K562 (cell line): ENCODE results near the gene CTBP2. TPM values are rescaled to one million over a fixed set of nuclear protein-coding genes. Genes with fewer than 3 reads are reported as not detected.

Source experiments
- ATAC-seq: fragments of 200-7000 bp; cut with Tn5 transposase; 3 replicates; pipeline ENCODE4 v1.9.1; 2020; ENCODE audit warnings: moderate library complexity
- BruUV-seq: library from RNA; stranded (reverse); fragments of 400-500 nt; replicated peaks from 2 replicates; lab custom pipeline; 2021; lab: Mats Ljungman, UMichigan
- CTCF ChIA-PET: fragments of 300-600 bp; formaldehyde crosslinking; extraction: SDS; loops from one replicate; lab custom pipeline; 2021; ENCODE audit warnings: low intra/inter-chr PET ratio; lab: Yijun Ruan, JAX
- POLR2A ChIA-PET: fragments of 300-600, 350-650 bp; sonication (Branson Sonifier 250); formaldehyde crosslinking; extraction: SDS; loops from one replicate; lab custom pipeline; 2021; ENCODE audit warnings: antibody characterized with exemption, inconsistent platforms; lab: Yijun Ruan, JAX
- DNase-seq, 4 experiments: peaks; one replicate each; pipeline versions ENCODE4 v3.0.0 to v3.0.0-alpha.2; 2011 to 2018; ENCODE audit warnings: low spot score in 3 of 4, mixed read lengths in 3 of 4; ENCODE audit errors: extremely low read depth in 1 of 4
- FAIRE-seq: peaks from 2 replicates; lab custom pipeline; 2011; peaks lifted over from hg19 to GRCh38; lab: Jason Lieb, UNC
- H2AFZ ChIP-seq: 2 replicates; pipeline ENCODE4 v1.6.0; 2011; ENCODE audit warnings: low read depth, low read length, control low read depth, inconsistent platforms
- H3K27ac ChIP-seq: fragments of 200-600 bp; 3 replicates; pipeline ENCODE4 v1.8.0; 2011; ENCODE audit warnings: low read depth, mild to moderate bottlenecking, control low read depth, inconsistent platforms, low read length, moderate library complexity, mixed read lengths; ENCODE audit errors: extremely low read depth
- H3K27me3 ChIP-seq, 2 experiments: fragments of 300-600 bp in 1 of 2; 2 replicates in 1 of 2; 3 replicates in 1 of 2; pipeline versions ENCODE4 v1.6.0 to v1.8.0; 2011; ENCODE audit warnings: inconsistent platforms in 2 of 2, low read length in 2 of 2, mild to moderate bottlenecking in 1 of 2, mixed read lengths in 1 of 2, moderate library complexity in 1 of 2; ENCODE audit not compliant: control insufficient read depth in 2 of 2, insufficient read depth in 2 of 2
- H3K36me3 ChIP-seq: fragments of 300-600 bp; 3 replicates; pipeline ENCODE4 v1.8.0; 2011; ENCODE audit warnings: mild to moderate bottlenecking, low read length, inconsistent platforms; ENCODE audit not compliant: control insufficient read depth, insufficient read depth
- H3K4me1 ChIP-seq, 2 experiments: fragments of 200-600 bp in 1 of 2; replicated peaks in 1 of 2; 2 replicates in 1 of 2; 3 replicates in 1 of 2; pipeline versions ENCODE4 v1.5.1 to v1.8.0; 2011; ENCODE audit warnings: inconsistent platforms in 2 of 2, low read length in 2 of 2, mild to moderate bottlenecking in 1 of 2, mixed read lengths in 1 of 2, moderate library complexity in 1 of 2; ENCODE audit not compliant: control insufficient read depth in 2 of 2, insufficient read depth in 2 of 2
- H3K4me2 ChIP-seq: 2 replicates; pipeline ENCODE4 v1.6.1; 2011; ENCODE audit warnings: low read length, control low read depth, inconsistent platforms, mixed read lengths; ENCODE audit not compliant: insufficient read depth
- H3K4me3 ChIP-seq: fragments of 200-600 bp; sonication (generic), shearing (Covaris generic); 2 replicates; pipeline ENCODE4 v1.5.1; 2016; ENCODE audit warnings: control low read depth, inconsistent platforms
- H3K79me2 ChIP-seq: fragments of 200-600 bp; 3 replicates; pipeline ENCODE4 v1.8.0; 2011; ENCODE audit warnings: low read length, inconsistent platforms; ENCODE audit not compliant: control insufficient read depth, insufficient read depth
- H3K9ac ChIP-seq, 2 experiments: 2 replicates each; pipeline versions ENCODE4 v1.6.0 to v1.6.1; 2011; ENCODE audit warnings: low read depth in 2 of 2, low read length in 2 of 2, control low read depth in 1 of 2, inconsistent platforms in 1 of 2, mild to moderate bottlenecking in 1 of 2, mixed read lengths in 1 of 2; ENCODE audit not compliant: insufficient read depth in 1 of 2
- H3K9me1 ChIP-seq: one replicate; pipeline ENCODE4 v1.6.0; 2011; ENCODE audit warnings: inconsistent platforms, mild to moderate bottlenecking, low read length, moderate library complexity; ENCODE audit not compliant: control insufficient read depth, insufficient read depth
- H3K9me3 ChIP-seq: replicated peaks from 2 replicates; pipeline ENCODE4 v1.5.1; 2011; ENCODE audit warnings: low read depth, low read length, inconsistent platforms; ENCODE audit not compliant: control insufficient read depth, insufficient read depth
- H4K20me1 ChIP-seq: replicated peaks from 2 replicates; pipeline ENCODE4 v1.6.1; 2011; ENCODE audit warnings: low read length, inconsistent platforms, mixed read lengths; ENCODE audit not compliant: control insufficient read depth, insufficient read depth
- ARID1B ChIP-seq: fragments of 450-650 bp; IDR thresholded peaks from 2 replicates; pipeline ENCODE4 v1.6.1; 2016; ENCODE audit warnings: antibody characterized with exemption, mild to moderate bottlenecking, inconsistent platforms
- ATF6 ChIP-seq: sonication (generic); formaldehyde crosslinking; IDR thresholded peaks from 2 replicates; pipeline ENCODE4 v1.4.0; 2020; ENCODE audit warnings: mild to moderate bottlenecking, missing genetic modification reagents
- BRD4 ChIP-seq: fragments of 200-600 bp; sonication (generic); IDR thresholded peaks from 2 replicates; pipeline ENCODE4 v1.6.1; 2017; ENCODE audit warnings: inconsistent platforms
- CHD2 ChIP-seq: IDR thresholded peaks from 2 replicates; pipeline ENCODE4 v1.6.1; 2011; ENCODE audit warnings: low read depth, low read length
- DPF2 ChIP-seq: fragments of 450-650 bp; IDR thresholded peaks from 2 replicates; pipeline ENCODE4 v1.6.1; 2016
- FOXM1 ChIP-seq, 2 experiments: fragments of 450-650 bp in 1 of 2; sonication (generic) in 1 of 2; formaldehyde crosslinking in 1 of 2; IDR thresholded peaks; 2 replicates each; pipeline versions ENCODE4 v1.6.1 to v1.9.0; 2017 to 2022; ENCODE audit warnings: low read depth in 2 of 2, mild to moderate bottlenecking in 2 of 2, missing genetic modification reagents in 1 of 2, moderate library complexity in 1 of 2
- GATAD2A ChIP-seq: fragments of 450-650 bp; IDR thresholded peaks from 2 replicates; pipeline ENCODE4 v1.6.1; 2017
- HDAC8 ChIP-seq: fragments of 450-650 bp; IDR thresholded peaks from 2 replicates; pipeline ENCODE4 v1.6.1; 2016; ENCODE audit warnings: mild to moderate bottlenecking, missing genetic modification characterization, moderate library complexity, missing compliant biosample characterization
- KLF16 ChIP-seq: IDR thresholded peaks from 2 replicates; pipeline ENCODE4 v1.6.1; 2016; ENCODE audit warnings: antibody characterized with exemption
- L3MBTL2 ChIP-seq: fragments of 450-650 bp; IDR thresholded peaks from 2 replicates; pipeline ENCODE4 v1.6.1; 2016; ENCODE audit warnings: mild to moderate bottlenecking, moderate library complexity
- MXD1 ChIP-seq: fragments of 250-450 bp; sonication (Bioruptor Pico); IDR thresholded peaks from 2 replicates; pipeline ENCODE4 v1.8.0; 2021; ENCODE audit warnings: borderline replicate concordance, mild to moderate bottlenecking, moderate library complexity; ENCODE audit not compliant: poor library complexity, severe bottlenecking
- NCOA1 ChIP-seq: fragments of 450-650 bp; IDR thresholded peaks from 2 replicates; pipeline ENCODE4 v1.6.1; 2016; ENCODE audit warnings: low read depth
- PHB ChIP-seq: fragments of 250-450 bp; sonication (Bioruptor Pico); IDR thresholded peaks from 2 replicates; pipeline ENCODE4 v1.5.0; 2021
- PHF8 ChIP-seq: fragments of 200-600 bp; sonication (generic); IDR thresholded peaks from 2 replicates; pipeline ENCODE4 v1.6.1; 2012; ENCODE audit warnings: mixed run types, mild to moderate bottlenecking, inconsistent platforms, low read length, moderate library complexity, borderline replicate concordance
- U2AF1 ChIP-seq: fragments of 200-400 bp; formaldehyde crosslinking; optimal IDR thresholded peaks from 2 replicates; pipeline ENCODE3; 2017; ENCODE audit warnings: mild to moderate bottlenecking, low read depth, low read length, moderate library complexity
- XRCC5 ChIP-seq: fragments of 200-400 bp; formaldehyde crosslinking; IDR thresholded peaks from 2 replicates; pipeline ENCODE4 v1.6.1; 2017; ENCODE audit warnings: low read depth, mild to moderate bottlenecking, low read length
- ZBTB49 ChIP-seq: sonication (generic); formaldehyde crosslinking; IDR thresholded peaks from 2 replicates; pipeline ENCODE4 v1.8.0; 2022; ENCODE audit warnings: missing genetic modification reagents, mild to moderate bottlenecking, borderline replicate concordance
- ZNF232 ChIP-seq: sonication (generic); formaldehyde crosslinking; IDR thresholded peaks from 2 replicates; pipeline ENCODE4 v1.8.0; 2022; ENCODE audit warnings: mild to moderate bottlenecking, missing genetic modification reagents
- ZNF431 ChIP-seq: sonication (generic); formaldehyde crosslinking; IDR thresholded peaks from 2 replicates; pipeline ENCODE4 v1.8.0; 2022; ENCODE audit warnings: mild to moderate bottlenecking, missing genetic modification reagents
- ZZZ3 ChIP-seq: fragments of 450-650 bp; IDR thresholded peaks from 2 replicates; pipeline ENCODE4 v1.6.1; 2016; ENCODE audit warnings: antibody characterized with exemption, mild to moderate bottlenecking, moderate library complexity
- WGBS: fragments of 100-300 bp; shearing (Covaris generic); methylation state at CpG from one replicate; pipeline ENCODE4 v1.1.6; 2016; ENCODE audit warnings: low coverage, mixed read lengths; ENCODE audit not compliant: insufficient coverage; ENCODE audit errors: missing lambda C conversion rate; 5-methylcytosine and 5-hydroxymethylcytosine counted together
- in situ Hi-C: fragments of 300-500 bp; cut with MboI; formaldehyde crosslinking; loops from 4 replicates; pipeline ENCODE4 v1.15.0; 2018; ENCODE audit warnings: inconsistent platforms, mixed read lengths
- intact Hi-C: fragments of 100-400 bp; cut with micrococcal nuclease; formaldehyde crosslinking; loops from 2 replicates; pipeline ENCODE4 v1.14.2; 2022
- polyA plus RNA-seq, 8 experiments: library from polyadenylated mRNA; depleted of rRNA in 4 of 8; stranded (reverse) in 5 of 8; unstranded in 3 of 8; fragments of >200 nt; fragmentation: Nextera tagmentation in 2 of 8; fragmentation: Illumina TruSeq in 1 of 8; extraction: Ambion mirVana in 2 of 8; extraction: Trizol in 1 of 8; gene quantifications; 2 replicates each; pipeline versions ENCODE4 v1.2.1 to v1.2.3, GENCODE V29; 2011 to 2014; ENCODE audit warnings: inconsistent platforms in 1 of 8, missing spikeins in 1 of 8
- total RNA-seq, 7 experiments: library from RNA; depleted of rRNA in 6 of 7; stranded (reverse); fragments of >200 nt in 6 of 7; fragmentation: Illumina TruSeq in 2 of 7; extraction: Trizol in 2 of 7; gene quantifications; 2 replicates each; pipeline versions ENCODE4 v1.2.1 to v1.2.3, GENCODE V29; 2011 to 2021; ENCODE audit warnings: low replicate concordance in 1 of 7

CTBP2 gene
- total and polyA plus RNA-seq, 9 of the 15 experiments (the other 6 are each of a cell fraction or from before 2014, with no cell fraction given), result 1.3 to 8.8 (median 5.1) TPM

GRCh38 chr10:125206623-125207022 is 46.3 kb upstream of the CTBP2 start (continued):
- no peak for TF ChIP-seq ZBTB49 (CRISPR knock-in tag)
- TF ChIP-seq BRD4, result no peak

GRCh38 chr10:125205431-125205830 is 45.1 kb upstream of the CTBP2 start:
- no peak for ATAC-seq
- Histone ChIP-seq H3K9ac (no peak overlapping the region), H4K20me1 (no peaks in the 10 kb centered on the region; the same call in 1 of the 2 replicates), H3K9me3 (no peaks in the 10 kb centered on the region), H3K4me1 (no peaks in the 10 kb centered on the region), H3K9me1 (no peaks in the 10 kb centered on the region), H3K4me2 (no peak overlapping the region), H3K4me3 (no peak overlapping the region), H3K27ac (no peak overlapping the region), H3K36me3 (no peaks in the 10 kb centered on the region), H2AFZ (no peak overlapping the region), H3K79me2 (no peaks in the 10 kb centered on the region), H3K27me3 (peaks cover 14 to 48% of the 10 kb centered on the region in 2 experiments; a peak in 4 of 5 replicates)
- 0% methylated on average over 2 of the region's 2 CpGs for WGBS
- no TSS peak for BruUV-seq
- in situ Hi-C loops (no loop called here), intact Hi-C loops (no loop called here)
- no peak for DNase-seq
- CTCF ChIA-PET, result no interaction called here
- no peak for FAIRE-seq
- POLR2A ChIA-PET, result no interaction called here
- TF ChIP-seq PHB (CRISPR knock-in tag), result no peak
- TF ChIP-seq HDAC8 (tag), result no peak
- TF ChIP-seq MXD1 (CRISPR knock-in tag), result no peak
- no peak for TF ChIP-seq DPF2
- no peak for TF ChIP-seq NCOA1
- no peak for TF ChIP-seq CHD2
- TF ChIP-seq PHF8, result no peak
- no peak for TF ChIP-seq L3MBTL2
- TF ChIP-seq XRCC5, result no peak
- no peak for TF ChIP-seq GATAD2A
- TF ChIP-seq ZNF232 (CRISPR knock-in tag), result no peak
- TF ChIP-seq ZNF431, result no peak
- no peak for TF ChIP-seq FOXM1 (IDR thresholded peaks at IDR 0.05; ENCODE audit: low read depth)
- TF ChIP-seq FOXM1 (CRISPR knock-in tag; IDR thresholded peaks at IDR 0.05; ENCODE audit: low read depth), result no peak
- no peak for TF ChIP-seq ZZZ3
- no peak for TF ChIP-seq KLF16
- no peak for TF ChIP-seq ATF6 (CRISPR knock-in tag)
- TF ChIP-seq U2AF1, result no peak
- TF ChIP-seq ARID1B, result no peak
